Esophagus squamous epithelium (tissue), 5 donors: Measurements from ENCODE around the gene DBNDD1. TPM values are rescaled to one million over a fixed set of nuclear protein-coding genes. Genes with fewer than 3 reads are reported as not detected.

ENCODE experiments used
- DNase-seq: peaks from one replicate; lab custom pipeline; 2025; lab: John Stamatoyannopoulos, UW
- H3K27ac ChIP-seq, 4 donors: fragments of 200-600 bp; sonication (generic); one replicate each; pipeline ENCODE4 v1.5.1; 2016 to 2019; ENCODE audit warnings: mild to moderate bottlenecking in 1 of 4
- H3K27me3 ChIP-seq, 4 donors: fragments of 200-600 bp; sonication (generic); 1 replicate in 3 of 4; 2 replicates in 1 of 4; pipeline versions ENCODE4 v1.5.1 to v1.6.0; 2017 to 2021; ENCODE audit warnings: antibody characterized with exemption in 1 of 4
- H3K36me3 ChIP-seq, 3 donors: fragments of 200-600 bp; sonication (generic); one replicate each; pipeline ENCODE4 v1.5.1; 2016 to 2019
- H3K4me1 ChIP-seq, 3 donors: fragments of 200-600 bp; sonication (generic); one replicate each; pipeline ENCODE4 v1.5.1; 2017 to 2019
- H3K4me3 ChIP-seq, 4 donors: fragments of 200-600 bp; sonication (generic); 1 replicate in 3 of 4; 2 replicates in 1 of 4; pipeline ENCODE4 v1.5.1; 2016 to 2019; ENCODE audit warnings: mild to moderate bottlenecking in 2 of 4, moderate library complexity in 1 of 4
- H3K9me3 ChIP-seq, 3 donors: fragments of 200-600 bp; sonication (generic); one replicate each; pipeline ENCODE4 v1.5.1; 2016 to 2019
- POLR2A ChIP-seq, 4 donors: fragments of 450-650 bp; IDR thresholded peaks; one replicate each; pipeline ENCODE4 v1.6.1; 2017; ENCODE audit warnings: antibody characterized with exemption in 4 of 4, mild to moderate bottlenecking in 4 of 4, moderate library complexity in 3 of 4
- WGBS, 2 donors: methylation state at CpG; one replicate each; pipeline ENCODE4 v1.1.5; 2018; 5-methylcytosine and 5-hydroxymethylcytosine counted together
- intact Hi-C: fragments of 100-400 bp; cut with DNase I; formaldehyde crosslinking; loops from one replicate; pipeline ENCODE4 v1.15.0; 2022
- total RNA-seq, 4 donors: library from RNA; depleted of rRNA; stranded (reverse); fragments of >200 nt; gene quantifications; one replicate each; pipeline ENCODE4 v1.1.0, GENCODE V29; 2016
- TF ChIP-seq, protein P1 (sequence below), 6 experiments: fragments of 450-650 bp in 4 of 6; fragments of 200-600 bp in 2 of 6; sonication (generic) in 2 of 6; IDR thresholded peaks; one replicate each; pipeline ENCODE4 v1.5.1; 2016 to 2019; ENCODE audit warnings: antibody characterized with exemption in 6 of 6, mild to moderate bottlenecking in 4 of 6, moderate library complexity in 4 of 6
- donor health status: DM: yes; HTN: yes; CAD: no.

DBNDD1 gene
- total RNA-seq, 4 donors from 2014 or later, result 5.8 to 29.2 (median 12.7) TPM

DNA sequence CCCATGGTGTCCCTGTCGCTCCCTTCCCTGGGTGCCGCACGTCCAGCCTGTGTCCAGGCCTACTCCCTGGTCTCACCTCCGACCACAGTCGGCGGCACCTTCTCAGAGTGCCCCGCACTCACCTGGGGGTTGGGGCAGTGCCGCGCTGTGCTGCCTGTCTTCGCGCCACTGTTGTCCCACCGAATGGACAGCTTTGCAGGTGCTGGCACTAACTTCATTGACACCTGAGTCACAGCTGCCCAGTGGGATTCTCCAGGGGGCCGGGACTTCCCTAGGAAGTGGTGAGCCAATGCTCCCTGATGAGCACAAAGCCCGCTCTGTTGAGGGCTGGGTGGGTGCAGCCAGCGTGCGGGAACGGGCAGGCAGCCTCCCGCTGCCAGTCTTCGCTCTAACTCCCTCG is 24.3 kb upstream of the DBNDD1 start:
- Histone ChIP-seq H3K36me3 (peaks cover 0 to 37% (median 0%) of the 10 kb centered on the region in 3 donors), H3K4me3 (no peak overlapping the region), H3K27me3 (peaks cover 0 to 16% (median 0%) of the 10 kb centered on the region in 4 donors), H3K27ac (peak overlapping the region; percentile 60 to 85 (median 82)), H3K4me1 (peaks cover 16 to 60% (median 22%) of the 10 kb centered on the region in 3 donors), H3K9me3 (no peaks in the 10 kb centered on the region)
- TF ChIP-seq, protein P1, sequence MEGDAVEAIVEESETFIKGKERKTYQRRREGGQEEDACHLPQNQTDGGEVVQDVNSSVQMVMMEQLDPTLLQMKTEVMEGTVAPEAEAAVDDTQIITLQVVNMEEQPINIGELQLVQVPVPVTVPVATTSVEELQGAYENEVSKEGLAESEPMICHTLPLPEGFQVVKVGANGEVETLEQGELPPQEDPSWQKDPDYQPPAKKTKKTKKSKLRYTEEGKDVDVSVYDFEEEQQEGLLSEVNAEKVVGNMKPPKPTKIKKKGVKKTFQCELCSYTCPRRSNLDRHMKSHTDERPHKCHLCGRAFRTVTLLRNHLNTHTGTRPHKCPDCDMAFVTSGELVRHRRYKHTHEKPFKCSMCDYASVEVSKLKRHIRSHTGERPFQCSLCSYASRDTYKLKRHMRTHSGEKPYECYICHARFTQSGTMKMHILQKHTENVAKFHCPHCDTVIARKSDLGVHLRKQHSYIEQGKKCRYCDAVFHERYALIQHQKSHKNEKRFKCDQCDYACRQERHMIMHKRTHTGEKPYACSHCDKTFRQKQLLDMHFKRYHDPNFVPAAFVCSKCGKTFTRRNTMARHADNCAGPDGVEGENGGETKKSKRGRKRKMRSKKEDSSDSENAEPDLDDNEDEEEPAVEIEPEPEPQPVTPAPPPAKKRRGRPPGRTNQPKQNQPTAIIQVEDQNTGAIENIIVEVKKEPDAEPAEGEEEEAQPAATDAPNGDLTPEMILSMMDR (IDR thresholded peaks at IDR 0.05), result no peak
- no peak for TF ChIP-seq POLR2A (IDR thresholded peaks at IDR 0.05)
- DNase-seq, result no peak
- intact Hi-C loops, result no loop called here
- WGBS, 2 donors, result 83% methylated on average over 12 of the region's 20 CpGs; no CpG with 5 or more reads in 1 of the 2 donors

DNA sequence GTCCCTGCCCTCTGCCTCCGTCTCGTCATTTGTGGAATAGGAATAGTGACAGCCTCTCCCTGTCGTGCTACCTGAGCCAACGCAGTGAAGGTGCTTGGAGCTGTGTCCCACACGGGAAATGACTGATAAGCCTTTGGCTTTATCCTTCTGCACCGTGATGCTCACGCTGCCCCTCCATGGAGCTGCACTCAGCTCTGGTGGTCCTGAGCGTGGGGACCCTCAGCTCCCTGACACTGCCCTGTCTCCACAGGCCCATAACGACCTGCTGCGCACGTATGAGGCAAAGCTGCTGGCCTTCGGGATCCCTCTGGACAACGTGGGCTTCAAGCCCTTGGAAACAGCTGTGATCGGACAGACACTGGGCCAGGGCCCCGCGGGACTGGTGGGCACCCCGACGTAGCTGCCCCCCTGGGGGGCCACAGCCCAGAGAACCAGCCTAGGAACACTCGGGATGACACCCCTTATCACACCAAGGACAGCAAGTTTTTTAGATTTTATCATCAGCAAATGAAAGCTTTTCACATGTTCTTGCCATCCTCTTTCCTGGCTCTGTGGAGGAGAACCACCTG is 23.8 kb upstream of the DBNDD1 start:
- Histone ChIP-seq H3K4me1 (peaks cover 16 to 57% (median 22%) of the 10 kb centered on the region in 3 donors), H3K36me3 (peaks cover 0 to 42% (median 0%) of the 10 kb centered on the region in 3 donors), H3K27me3 (peaks cover 0 to 16% (median 0%) of the 10 kb centered on the region in 4 donors), H3K27ac (peak overlapping the region; percentile 60 to 85 (median 82)), H3K4me3 (no peak overlapping the region), H3K9me3 (no peaks in the 10 kb centered on the region)
- intact Hi-C loops, result no loop called here
- WGBS, 2 donors, result 72 to 96% methylated on average over 5 to 11 of the region's 19 CpGs
- DNase-seq, result no peak
- TF ChIP-seq, protein P1 (IDR thresholded peaks at IDR 0.05), result no peak
- no peak for TF ChIP-seq POLR2A (IDR thresholded peaks at IDR 0.05)

DNA sequence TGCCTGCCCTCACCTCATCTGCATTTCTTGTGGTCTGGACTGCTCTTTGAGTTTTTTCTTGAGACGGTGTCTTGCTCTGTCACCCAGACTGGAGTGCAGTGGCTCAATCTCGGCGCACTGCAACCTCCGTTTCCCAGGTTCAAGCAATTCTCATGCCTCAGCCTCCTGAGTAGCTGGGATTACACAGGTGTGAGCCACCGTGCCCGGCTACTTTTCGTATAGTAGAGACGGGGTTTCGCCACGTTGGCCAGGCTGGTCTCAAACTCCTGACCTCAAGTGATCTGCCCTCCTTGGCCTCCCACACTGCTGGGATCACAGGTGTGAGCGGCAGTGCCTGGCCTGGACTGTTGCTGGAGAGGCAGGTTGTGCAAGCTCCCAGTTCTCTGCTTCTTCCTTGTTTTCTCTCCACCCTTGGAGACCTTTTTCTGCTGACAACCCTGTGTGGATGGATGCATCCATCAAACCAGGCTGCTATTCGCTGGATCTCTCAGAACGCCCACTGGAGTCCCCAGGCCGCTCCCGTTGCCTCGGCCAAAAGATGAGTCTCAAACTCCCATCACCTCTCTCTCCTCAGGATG is 22.7 kb upstream of the DBNDD1 start:
- no peaks in the 10 kb centered on the region for H3K9me3 ChIP-seq
- H3K4me3 ChIP-seq, result no peak overlapping the region
- peaks cover 10 to 48% (median 16%) of the 10 kb centered on the region in 3 donors for H3K4me1 ChIP-seq
- WGBS, 2 donors, result 85 to 91% methylated on average over 8 to 15 of the region's 16 CpGs
- no peak for TF ChIP-seq POLR2A (IDR thresholded peaks at IDR 0.05)
- TF ChIP-seq, protein P1 (IDR thresholded peaks at IDR 0.05), result no peak
- no peak overlapping the region for H3K27ac ChIP-seq
- peaks cover 0 to 53% (median 4%) of the 10 kb centered on the region in 3 donors for H3K36me3 ChIP-seq
- H3K27me3 ChIP-seq, result peaks cover 0 to 10% (median 0%) of the 10 kb centered on the region in 4 donors
- DNase-seq, result no peak
- intact Hi-C loops, result no loop called here

DNA sequence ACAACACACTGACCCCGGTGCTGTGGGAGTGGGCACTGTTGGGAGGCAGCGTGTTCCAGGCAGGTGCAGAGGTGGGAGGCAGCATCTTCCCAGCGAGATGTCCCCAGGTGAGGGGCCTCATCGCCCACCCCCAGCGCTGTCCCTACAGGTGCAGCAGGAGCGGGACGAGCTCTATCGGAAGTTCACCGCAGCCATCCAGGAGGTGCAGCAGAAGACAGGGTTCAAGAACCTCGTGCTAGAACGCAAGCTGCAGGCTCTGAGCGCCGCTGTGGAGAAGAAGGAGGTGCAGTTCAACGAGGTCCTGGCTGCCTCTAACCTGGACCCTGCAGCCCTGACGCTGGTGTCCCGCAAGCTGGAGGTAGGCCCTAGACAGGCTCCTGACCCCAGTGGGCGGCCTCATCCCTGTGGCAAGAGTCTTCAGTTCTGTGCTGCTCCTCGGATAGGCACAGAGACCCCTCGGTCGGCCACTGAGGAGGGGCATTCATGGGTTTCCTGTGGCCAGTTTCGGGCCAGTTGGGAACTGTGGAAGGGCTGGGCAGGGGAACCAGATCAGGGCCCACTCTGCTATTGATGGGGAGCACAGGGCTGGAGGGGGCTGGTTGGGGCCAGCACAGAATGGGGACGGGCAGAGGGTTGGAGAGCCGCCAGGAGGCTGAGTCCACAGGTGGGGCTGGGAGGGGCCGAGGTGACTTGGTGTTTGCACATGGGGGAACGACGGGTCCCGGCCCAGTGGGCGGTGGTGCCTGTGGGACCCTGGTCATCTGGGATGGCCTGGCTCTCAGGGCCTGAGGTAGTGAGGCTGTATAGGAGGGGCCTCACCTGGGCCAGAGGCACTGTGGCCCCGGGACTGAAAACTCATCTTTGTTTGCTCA is 21.1 kb upstream of the DBNDD1 start:
- 82 to 100% methylated on average over 7 to 10 of the region's 29 CpGs for WGBS, 2 donors
- no peak overlapping the region for H3K27ac ChIP-seq
- TF ChIP-seq, protein P1 (IDR thresholded peaks at IDR 0.05), result no peak
- no peak for TF ChIP-seq POLR2A (IDR thresholded peaks at IDR 0.05)
- H3K4me1 ChIP-seq, result peaks cover 4 to 32% (median 10%) of the 10 kb centered on the region in 3 donors
- intact Hi-C loops, result no loop called here
- DNase-seq, result no peak
- no peaks in the 10 kb centered on the region for H3K9me3 ChIP-seq
- H3K36me3 ChIP-seq, result peaks cover 0 to 69% (median 12%) of the 10 kb centered on the region in 3 donors
- no peaks in the 10 kb centered on the region for H3K27me3 ChIP-seq
- no peak overlapping the region for H3K4me3 ChIP-seq
